ENCODE measurements around the gene CLCA2. TPM values are rescaled to one million over a fixed set of nuclear protein-coding genes. Genes with fewer than 3 reads are reported as not detected.

CLCA2 gene
- total and polyA plus RNA-seq, 9 donors: 0.07 to 0.25 TPM; not detected in 7

DNA sequence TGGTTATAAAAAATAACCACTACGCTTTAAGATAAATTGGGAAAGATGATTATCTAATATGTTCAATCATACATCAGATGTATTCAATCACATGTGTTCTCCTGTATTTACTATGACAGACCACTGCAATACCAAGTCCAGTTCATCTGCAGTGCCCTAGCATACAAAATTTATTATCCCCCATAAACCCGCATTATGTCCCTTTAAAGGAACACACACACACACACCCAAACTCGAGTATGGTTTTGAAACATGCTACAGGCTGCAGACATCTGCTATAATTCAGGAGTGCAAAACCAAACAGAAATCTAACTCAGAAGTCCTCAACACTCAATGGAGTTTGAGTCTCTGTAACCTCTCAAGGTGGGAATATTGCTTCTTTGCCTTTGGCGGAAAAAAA is 42.7 kb upstream of the CLCA2 start:
- no peak overlapping the region for H3K4me3 ChIP-seq
- no peaks in the 10 kb centered on the region for H3K9me3 ChIP-seq
- no peak for TF ChIP-seq EP300 (IDR thresholded peaks at IDR 0.05)
- TF ChIP-seq, protein P1, sequence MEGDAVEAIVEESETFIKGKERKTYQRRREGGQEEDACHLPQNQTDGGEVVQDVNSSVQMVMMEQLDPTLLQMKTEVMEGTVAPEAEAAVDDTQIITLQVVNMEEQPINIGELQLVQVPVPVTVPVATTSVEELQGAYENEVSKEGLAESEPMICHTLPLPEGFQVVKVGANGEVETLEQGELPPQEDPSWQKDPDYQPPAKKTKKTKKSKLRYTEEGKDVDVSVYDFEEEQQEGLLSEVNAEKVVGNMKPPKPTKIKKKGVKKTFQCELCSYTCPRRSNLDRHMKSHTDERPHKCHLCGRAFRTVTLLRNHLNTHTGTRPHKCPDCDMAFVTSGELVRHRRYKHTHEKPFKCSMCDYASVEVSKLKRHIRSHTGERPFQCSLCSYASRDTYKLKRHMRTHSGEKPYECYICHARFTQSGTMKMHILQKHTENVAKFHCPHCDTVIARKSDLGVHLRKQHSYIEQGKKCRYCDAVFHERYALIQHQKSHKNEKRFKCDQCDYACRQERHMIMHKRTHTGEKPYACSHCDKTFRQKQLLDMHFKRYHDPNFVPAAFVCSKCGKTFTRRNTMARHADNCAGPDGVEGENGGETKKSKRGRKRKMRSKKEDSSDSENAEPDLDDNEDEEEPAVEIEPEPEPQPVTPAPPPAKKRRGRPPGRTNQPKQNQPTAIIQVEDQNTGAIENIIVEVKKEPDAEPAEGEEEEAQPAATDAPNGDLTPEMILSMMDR (IDR thresholded peaks at IDR 0.05): no peak
- TF ChIP-seq POLR2A (IDR thresholded peaks at IDR 0.05): no peak
- no peak for DNase-seq
- H3K27ac ChIP-seq: no peak overlapping the region
- no peaks in the 10 kb centered on the region for H3K4me1 ChIP-seq (ENCODE audit: insufficient read depth)
- no peaks in the 10 kb centered on the region for H3K27me3 ChIP-seq
- intact Hi-C loops (cut with DNase I): no loop called here
- H3K36me3 ChIP-seq: no peaks in the 10 kb centered on the region
- WGBS, 3 donors: 74 to 77% (median 75%) methylated on average over 4 of the region's 4 CpGs

DNA sequence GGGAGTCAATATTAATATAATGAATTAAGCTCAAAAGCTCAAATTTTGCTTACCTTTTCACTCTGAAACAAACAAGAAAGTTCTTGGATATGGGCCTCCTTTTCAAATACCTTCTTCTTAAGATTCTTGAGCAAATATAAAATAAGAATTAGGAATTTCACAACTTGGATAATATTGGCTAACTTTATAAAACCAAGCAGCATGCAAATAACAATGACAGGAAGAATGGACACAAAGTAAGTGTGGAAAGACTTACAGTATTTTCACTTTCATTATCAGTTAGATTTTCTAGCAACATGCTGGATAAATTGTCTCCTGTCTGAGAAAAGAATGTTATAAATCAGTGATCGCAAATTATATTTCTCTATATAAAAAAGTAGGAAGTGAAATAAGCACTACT is 41.1 kb upstream of the CLCA2 start:
- H3K27me3 ChIP-seq: no peaks in the 10 kb centered on the region
- H3K4me1 ChIP-seq (ENCODE audit: insufficient read depth): no peaks in the 10 kb centered on the region
- intact Hi-C loops (cut with DNase I): no loop called here
- no peak overlapping the region for H3K4me3 ChIP-seq
- H3K36me3 ChIP-seq: no peaks in the 10 kb centered on the region
- no peak overlapping the region for H3K27ac ChIP-seq
- no peak for DNase-seq
- 68 to 77% (median 70%) methylated on average over 1 of the region's 1 CpG for WGBS, 3 donors
- TF ChIP-seq POLR2A (IDR thresholded peaks at IDR 0.05): no peak
- no peak for TF ChIP-seq EP300 (IDR thresholded peaks at IDR 0.05)
- TF ChIP-seq, protein P1 (IDR thresholded peaks at IDR 0.05): no peak
- no peaks in the 10 kb centered on the region for H3K9me3 ChIP-seq

DNA sequence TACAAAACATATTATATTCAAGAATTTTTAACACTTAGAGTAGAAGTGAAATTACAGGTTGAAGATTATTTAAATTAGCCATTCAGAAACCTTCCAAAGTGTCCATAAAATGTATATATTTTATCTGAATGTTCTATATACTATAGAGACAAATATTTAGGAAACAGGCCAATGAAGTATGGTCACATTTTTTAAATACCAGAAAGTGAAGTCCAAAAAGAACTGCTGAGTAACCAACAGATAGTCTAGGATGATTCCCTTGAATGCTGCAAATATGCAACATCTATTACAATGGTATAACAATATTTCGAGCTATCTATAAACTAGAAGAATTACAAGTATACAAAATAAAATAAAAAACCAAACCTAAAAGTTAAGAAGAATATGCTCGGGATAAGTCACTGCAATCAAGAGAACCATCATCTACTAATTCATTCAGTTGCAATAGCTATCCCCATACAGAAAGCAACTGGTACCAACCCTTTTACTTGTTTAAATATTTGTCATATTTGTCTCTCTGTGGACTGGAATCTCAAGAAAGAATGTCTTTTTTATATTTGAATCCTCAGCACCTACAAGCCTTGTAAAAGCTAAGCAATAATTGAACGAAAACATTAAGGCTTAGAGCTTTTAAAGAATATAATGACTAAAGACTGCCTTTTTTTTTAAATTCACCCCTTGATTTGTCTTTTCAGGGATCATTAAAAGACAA is 35.9 kb upstream of the CLCA2 start:
- intact Hi-C loops (cut with DNase I): no loop called here
- H3K27me3 ChIP-seq: no peaks in the 10 kb centered on the region
- TF ChIP-seq POLR2A (IDR thresholded peaks at IDR 0.05): no peak
- TF ChIP-seq EP300 (IDR thresholded peaks at IDR 0.05): no peak
- TF ChIP-seq, protein P1 (IDR thresholded peaks at IDR 0.05): no peak
- H3K27ac ChIP-seq: no peak overlapping the region
- no peak for DNase-seq
- H3K4me1 ChIP-seq (ENCODE audit: insufficient read depth): no peaks in the 10 kb centered on the region
- H3K9me3 ChIP-seq: no peaks in the 10 kb centered on the region
- no peaks in the 10 kb centered on the region for H3K36me3 ChIP-seq
- H3K4me3 ChIP-seq: no peak overlapping the region
- 49 to 70% (median 54%) methylated on average over 3 of the region's 3 CpGs for WGBS, 3 donors

DNA sequence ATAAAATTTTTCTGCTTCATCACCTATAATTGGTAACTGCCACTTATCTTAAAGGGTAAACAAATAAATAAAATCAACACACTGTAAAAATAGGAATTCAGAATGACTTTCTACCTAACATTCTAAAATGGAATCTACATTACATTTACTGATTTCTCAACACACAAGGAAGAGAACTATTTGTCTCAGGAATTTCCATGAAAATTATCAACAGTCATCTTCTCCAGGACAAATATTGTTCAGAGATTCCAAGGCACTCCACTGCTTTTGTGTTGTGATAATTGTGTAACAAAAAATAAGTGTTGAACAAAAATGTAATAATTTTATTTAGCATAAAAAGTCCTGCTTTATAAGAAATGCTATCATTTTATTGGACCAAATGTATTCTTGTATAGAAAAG is 35.2 kb upstream of the CLCA2 start:
- intact Hi-C loops (cut with DNase I): no loop called here
- DNase-seq: no peak
- TF ChIP-seq, protein P1 (IDR thresholded peaks at IDR 0.05): no peak
- TF ChIP-seq EP300 (IDR thresholded peaks at IDR 0.05) (no peak), POLR2A (IDR thresholded peaks at IDR 0.05) (no peak)
- no peaks in the 10 kb centered on the region for H3K36me3 ChIP-seq
- no peaks in the 10 kb centered on the region for H3K4me1 ChIP-seq (ENCODE audit: insufficient read depth)
- H3K27ac ChIP-seq: no peak overlapping the region
- no peak overlapping the region for H3K4me3 ChIP-seq
- H3K27me3 ChIP-seq: no peaks in the 10 kb centered on the region
- no peaks in the 10 kb centered on the region for H3K9me3 ChIP-seq
